Measurements from ENCODE around the gene ADGRV1. TPM values are rescaled to one million over a fixed set of nuclear protein-coding genes. Genes with fewer than 3 reads are reported as not detected.

ADGRV1 gene
- total RNA-seq, 1 donor from 2014 or later: 7.1 TPM

DNA sequence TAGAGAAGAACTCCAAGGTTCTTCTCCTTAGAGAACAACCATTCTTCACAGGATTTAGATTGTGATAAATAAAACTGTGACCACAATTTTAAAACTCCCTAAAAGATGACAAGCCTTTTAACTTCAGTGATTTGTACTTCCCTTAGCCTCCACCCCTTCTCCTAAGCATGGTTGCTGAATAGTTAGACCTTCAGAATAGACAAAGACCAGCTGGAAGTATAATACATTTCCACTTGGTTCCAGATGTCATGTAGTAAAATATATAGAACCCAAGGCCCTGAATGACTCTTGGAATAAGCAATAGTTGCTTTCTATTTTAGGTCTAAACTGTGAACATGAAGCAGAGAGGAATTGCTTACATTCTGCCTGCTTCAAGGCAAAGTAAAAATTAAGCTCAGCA is 615.8 kb downstream of the ADGRV1 start:
- DNase-seq: no peak

DNA sequence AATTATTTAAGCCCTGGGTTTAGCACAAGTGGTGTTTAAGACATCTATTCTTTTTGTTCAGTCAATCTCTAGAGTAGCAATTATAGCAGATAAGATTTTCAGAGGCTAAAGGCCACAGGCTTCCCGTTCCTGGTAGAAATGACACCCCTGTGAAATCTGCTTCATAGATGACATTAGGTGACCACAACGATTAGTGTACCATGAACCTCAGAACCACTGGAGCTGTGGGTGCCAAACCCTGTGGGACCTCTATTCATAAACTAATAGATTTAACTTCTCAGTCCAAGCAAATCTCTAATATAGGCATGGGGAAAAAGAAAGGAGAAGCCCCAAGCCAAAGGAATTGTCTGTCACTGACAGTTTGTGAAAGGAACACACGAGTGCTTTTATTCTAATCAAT is 617.1 kb downstream of the ADGRV1 start:
- no peak for DNase-seq

DNA sequence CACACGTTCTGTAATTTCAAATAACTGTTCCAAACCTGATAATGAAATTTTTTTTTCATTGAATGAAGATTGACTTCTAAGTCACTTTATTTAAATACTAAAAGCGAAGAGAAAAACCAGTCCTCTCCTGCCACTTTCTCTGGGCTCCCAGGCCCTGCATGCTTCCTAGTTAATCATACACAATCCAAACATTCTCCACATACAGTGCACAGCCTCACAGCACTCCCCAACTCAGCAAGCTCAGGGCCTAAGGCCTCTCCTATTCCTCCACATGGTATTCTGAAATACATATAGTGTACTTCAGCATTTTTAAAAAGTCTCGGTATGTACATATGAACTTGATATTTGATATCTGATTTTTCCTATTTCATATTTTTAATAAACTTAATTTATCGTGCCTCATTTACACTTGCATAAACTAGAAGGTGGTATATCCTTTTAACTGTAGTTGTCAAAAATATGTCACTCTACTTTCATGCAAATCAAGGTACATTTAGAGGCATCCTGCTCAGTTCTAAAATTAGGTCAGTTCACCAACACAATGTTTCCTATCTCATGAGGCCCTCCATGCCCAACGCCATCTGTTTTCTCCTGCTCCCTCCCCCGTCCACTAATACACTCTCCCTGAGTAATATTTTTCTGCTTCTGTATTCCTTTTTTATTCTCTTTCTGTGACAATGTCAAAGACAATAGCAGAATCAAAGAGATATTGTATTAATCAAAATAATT is 617.9 kb downstream of the ADGRV1 start:
- DNase-seq: peak; percentile 24

DNA sequence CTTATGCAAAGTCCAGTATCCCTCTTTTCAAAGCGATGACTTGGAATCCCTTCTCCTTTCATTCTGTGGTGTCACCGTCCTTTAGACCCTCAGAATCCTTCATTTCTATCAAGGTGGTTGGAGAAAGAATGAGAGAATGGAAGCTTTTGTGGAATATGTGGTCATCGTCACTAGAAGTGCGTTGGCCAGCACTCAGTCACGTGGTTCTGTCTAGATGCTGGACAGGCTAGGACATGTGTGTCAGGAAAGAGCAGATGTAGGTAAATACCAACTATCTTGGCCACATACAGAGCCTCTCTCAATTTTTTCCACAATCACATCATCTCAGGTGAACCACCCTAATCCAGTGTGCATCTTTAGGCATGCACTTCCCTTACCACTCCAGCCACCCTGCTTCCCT is 618.5 kb downstream of the ADGRV1 start:
- DNase-seq: no peak

DNA sequence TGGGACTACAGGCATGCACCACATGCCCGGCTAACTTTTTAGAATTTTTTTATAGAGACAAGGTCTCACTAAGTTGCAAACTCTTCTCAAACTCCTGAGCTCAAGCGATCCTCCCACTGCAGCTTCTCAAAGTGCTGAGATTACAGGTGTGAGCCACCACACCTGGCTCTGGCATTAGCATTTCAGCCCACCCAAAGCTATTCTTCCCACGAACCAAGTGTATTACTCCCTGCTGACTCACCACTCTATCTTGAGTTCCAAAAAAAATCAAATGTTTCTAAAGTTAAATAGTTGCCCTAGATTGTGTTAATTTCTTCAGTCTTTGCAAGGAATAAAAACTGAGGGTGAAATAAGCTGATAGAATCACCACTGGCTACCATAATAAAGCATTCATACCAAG is 619.0 kb downstream of the ADGRV1 start:
- no peak for DNase-seq

DNA sequence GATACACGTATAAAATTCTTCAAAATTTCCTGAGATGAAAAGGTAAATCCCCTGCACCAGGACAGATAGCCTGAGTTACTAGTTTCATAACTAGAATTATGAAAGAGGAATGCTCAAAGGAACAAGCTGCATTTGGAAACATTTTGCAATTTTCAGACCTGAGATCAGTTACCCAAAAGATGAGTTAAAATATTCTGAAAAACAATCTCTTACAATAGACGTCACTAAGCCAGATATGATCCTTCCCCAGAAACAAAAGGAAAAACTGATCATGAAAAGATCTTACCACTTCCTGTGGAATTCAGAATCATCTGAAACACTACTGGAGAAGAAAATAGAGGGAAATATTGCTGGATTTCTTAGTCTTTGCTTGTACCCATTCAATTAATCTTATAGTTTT is 619.9 kb downstream of the ADGRV1 start:
- no peak for DNase-seq

DNA sequence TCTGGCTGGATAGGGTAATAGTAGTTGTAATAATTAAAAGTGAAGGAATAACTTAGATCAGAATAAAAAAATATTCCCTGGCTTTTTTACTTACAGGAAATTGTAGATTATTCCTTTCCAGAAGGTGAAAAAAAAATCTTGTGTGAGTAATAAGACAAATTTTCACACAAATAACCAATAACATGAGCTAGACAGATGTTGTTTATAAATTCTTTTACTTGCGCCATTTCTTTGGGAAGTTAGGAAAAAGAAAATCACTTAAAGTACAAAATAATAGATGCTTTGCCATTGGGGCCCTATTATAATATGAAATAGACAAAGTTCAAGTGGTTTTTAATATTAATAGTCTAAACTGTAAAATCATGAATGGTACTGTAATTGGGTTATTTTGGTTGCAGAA is 620.4 kb downstream of the ADGRV1 start:
- DNase-seq: no peak

DNA sequence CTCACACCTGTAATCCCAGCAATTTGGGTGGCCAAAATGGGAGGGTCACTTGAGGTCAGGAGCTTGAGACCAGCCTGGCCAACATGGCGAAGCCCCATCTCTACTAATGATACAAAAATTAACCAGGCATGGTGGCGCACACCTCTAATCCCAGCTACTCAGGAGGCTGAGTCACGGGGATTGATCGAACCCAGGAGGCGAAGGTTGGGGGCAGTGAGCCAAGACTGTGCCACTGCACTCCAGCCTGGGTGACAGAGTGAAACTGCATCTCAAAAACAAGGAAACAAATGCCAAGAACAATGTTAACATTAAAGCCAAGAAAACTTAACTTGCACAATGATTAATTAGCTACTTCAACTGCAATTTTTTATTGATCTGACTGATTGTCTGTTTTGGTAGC is 621.9 kb downstream of the ADGRV1 start:
- no peak for DNase-seq

DNA sequence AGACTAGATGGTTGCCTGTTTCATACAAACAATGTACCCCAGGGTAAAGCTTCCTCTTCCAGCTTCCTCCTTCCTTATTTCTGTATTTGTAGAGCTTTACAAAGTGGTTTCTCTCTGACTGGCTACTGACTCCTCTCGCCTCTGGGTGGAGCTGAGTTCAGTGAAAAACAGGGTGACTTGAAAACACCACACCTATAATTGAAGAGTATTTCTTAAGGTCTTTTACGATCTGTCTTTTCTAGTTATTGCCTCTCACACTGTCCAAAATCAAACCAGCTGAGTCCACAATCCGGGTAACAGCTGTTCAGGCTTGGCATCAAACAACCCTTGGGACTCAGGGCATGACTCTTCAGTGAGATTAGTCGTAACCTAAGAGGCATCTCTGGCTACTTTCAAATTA is 624.2 kb downstream of the ADGRV1 start:
- peak; percentile 80 for DNase-seq

DNA sequence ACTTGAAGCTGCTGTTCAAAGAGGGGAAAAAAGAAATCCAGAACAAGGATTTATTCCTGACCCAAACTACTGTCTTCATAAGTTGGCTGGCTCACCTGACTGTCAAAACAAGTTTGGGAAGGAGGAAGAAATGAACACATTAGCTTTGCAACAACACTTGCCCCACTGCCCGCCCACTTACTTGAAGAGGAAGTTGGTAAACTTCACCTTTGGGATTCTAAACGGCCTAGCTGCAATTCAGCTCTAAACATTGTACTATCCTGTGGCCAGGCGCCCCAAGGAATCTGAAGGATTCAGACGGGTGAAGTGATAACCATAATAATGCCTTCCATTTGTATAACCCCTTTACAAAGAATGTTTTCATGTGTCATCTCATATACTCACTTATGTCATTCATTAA is 625.1 kb downstream of the ADGRV1 start:
- no peak for DNase-seq

DNA sequence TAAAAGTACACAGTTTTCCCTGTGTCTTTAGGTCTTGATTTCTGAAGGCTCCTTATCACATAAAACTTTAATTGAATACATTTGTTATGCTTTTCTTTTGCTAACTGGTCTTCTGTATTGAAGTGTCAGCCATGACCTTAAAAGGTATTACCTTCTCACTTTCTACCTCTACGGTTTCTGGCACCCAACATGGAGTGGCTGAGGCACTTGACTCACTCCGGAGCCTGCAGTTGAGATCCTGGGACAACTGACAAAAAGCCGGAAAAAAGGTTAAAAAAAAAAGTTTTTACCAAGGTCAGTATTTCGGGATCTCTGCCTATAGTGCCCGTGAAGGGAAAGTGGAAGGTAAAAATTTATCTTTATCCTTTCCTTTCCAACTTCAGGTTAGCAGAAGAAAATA is 627.5 kb downstream of the ADGRV1 start:
- DNase-seq: no peak

DNA sequence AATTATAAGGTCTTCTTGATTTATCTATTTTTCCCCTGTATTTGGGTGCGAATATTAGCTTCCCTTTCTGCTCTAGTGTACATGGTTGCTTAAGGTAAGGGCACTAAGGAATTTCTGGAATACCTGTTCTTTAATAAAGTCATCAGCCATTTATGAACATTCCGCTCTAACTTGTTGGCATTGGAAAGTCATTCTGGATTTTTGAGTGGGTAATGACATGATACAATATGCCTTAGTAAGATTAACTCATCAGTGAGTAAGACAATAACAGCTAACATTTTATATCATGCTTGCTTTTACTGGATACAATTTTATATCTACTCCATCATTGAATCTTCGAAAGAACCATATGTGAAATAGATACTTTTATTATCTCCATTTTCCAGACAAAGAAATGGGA is 628.4 kb downstream of the ADGRV1 start:
- no peak for DNase-seq

DNA sequence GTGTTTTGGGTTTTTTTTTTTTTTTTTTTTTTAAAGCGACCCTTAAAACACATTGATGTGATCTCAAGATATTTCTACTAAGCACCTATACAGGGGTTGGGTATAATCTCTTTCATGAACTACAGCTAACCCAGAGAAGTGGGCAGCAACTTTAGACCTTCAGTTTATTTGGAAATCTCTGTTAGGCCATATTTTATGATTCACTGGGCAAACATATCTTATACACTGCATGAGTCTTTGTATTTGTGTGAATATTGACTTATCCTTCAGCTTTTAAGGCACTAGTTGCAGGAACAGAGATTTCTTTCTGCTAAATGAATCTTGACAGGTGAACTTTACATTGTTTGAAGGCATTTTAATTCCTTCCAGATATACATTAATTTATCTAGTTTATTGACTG is 630.2 kb downstream of the ADGRV1 start:
- no peak for DNase-seq

DNA sequence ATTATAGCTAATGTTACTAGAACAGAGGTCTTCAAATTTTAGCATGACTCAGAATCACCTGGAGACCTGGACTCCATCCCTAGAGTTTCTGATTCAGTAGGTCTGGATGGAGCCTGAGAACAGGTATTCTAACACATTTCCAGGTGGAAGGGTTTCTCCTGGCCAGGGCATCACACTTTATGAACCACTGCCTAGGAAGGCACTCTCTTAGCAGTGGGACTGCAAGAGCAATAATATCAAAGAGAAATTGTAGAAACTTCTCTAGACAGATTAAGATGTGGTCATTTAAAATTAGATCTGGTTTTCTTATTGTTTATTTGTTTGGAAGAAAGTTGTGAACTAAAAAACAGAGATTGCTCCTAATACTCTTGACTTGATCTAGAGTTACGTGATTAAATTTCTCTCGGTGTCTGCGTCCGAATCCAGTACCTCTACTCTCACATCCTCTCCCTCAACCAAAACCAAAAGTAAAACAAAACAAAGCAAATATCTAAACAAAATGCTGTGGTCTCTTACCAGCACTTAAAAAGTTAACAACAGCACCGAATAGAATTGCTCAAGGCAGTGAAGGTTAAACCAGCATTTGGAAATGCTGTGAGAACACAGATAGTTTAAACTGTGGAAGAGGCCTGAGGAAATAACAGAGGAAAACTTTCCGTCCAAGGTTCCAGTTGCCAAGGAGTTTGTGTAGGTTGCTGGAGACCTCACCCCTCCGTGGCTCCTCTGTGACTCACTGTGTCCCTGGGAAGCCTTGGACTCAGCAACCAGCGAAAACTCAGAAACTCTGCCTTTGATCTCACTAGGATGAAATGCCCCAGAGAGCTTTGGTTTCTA is 631.1 kb downstream of the ADGRV1 start:
- DNase-seq: peak; percentile 80

DNA sequence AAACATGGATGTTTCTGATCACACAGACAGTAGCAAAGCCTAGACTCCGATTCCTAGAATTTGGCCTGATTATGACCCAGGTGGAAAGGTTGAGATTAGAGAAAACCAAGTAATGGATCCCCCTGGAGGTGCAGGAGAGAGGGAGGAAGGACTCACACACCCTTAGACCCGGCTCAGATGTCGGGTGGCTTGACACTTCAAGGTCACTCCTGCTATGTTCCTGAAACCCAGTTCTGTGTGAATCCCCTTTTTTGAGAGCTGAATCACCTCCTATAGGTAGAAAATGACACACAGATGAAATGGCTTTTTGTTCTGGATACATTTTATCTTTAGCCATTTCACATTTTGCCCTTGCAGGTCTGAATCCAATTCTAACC is 631.7 kb downstream of the ADGRV1 start:
- no peak for DNase-seq

DNA sequence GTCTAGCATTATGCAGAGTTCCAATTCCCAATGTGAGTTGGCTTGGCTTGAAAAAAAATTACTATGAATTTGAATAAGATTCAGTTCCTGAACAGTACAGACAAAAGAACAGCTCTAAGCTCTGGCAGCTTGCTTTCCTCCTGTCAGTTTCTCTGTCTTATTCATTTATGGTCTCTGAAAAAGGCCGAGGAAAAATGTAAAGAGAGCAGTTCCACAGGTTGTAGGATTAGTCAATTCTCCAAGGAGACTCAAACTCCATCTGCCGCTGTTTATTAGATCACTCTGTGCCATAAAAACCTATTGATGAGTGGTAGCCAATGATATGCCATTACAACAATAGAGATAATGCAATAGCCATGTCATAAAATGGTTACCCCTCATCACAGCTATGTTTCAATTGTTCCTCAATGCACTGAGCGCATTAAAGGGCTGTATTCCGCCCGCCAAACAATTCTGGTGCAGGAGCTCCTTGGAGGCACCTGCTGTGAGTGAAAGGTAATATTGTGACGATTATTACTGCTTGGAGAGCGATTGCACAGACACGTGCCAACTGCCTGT is 636.3 kb downstream of the ADGRV1 start:
- peak; percentile 32 for DNase-seq

DNA sequence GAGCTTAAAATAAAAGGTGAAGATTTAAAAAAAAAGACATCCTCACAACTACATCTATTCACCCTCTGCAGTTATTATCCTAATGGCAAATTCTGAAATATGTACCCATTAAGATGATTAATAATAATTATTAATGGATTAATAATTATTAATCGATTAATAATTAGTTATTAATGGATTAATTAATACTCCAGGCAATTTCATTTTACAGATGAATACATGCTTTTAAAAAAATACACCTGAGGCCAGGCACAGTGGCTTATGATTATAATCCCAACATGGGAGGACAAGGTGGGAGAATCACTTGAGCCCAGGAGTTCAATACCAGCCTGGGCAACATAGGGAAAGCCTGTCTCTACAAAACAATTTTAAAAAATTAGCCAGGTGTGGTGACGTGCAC is 642.1 kb downstream of the ADGRV1 start:
- no peak for DNase-seq

DNA sequence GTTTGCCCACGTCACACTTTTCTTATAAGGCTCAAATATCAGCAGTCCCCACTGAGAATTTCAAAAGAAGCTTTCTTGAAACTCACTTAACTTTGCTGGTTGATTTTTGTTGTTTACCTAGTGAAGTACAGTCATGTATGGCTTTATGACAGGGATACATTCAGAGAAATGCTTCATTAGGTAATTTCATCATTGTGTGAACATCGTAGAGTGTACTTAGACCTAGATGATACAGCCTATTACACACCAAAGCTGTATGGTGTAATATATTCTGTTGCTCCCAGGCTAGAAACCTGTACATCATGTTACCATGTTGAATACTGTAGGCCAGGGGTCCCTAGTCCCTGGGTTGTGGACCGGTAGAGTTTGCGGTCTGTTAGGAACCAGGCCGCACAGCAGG is 647.5 kb downstream of the ADGRV1 start:
- no peak for DNase-seq

DNA sequence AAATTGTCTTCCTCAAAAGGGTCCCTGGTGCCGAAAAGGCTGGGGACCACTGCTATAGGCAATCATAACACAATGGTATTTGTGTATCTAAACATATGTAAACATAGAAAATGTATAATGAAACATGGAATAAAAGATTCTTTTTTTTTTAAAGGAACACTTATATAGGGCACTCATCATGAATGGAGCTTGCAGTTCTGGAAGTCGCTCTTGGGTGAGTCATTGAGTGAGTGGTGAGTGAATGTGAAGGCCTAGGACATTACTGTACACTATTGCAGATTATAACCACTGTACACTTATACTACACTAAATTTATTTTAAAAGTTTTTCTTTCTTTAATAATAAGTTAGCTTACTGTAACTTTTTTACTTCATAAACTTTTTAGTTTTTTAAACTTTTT is 648.1 kb downstream of the ADGRV1 start:
- no peak for DNase-seq

DNA sequence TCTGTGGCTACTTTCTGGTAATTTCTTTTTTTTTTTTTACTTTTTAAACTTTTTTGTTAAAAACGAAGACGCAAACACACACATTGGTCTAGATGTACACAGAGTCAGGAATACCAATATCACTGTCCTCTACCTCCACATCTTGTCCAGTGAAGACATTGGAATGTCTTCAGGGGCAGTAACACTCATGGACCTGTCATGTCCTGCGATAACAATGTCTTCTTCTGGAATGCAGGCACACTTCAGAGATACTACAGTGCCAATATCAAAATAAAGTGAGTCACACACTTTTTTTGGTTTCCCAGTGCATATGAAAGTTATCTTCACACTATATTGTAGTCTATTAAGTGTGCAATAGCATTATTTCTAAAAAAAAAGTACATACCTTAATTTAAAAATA is 648.7 kb downstream of the ADGRV1 start:
- DNase-seq: no peak

DNA sequence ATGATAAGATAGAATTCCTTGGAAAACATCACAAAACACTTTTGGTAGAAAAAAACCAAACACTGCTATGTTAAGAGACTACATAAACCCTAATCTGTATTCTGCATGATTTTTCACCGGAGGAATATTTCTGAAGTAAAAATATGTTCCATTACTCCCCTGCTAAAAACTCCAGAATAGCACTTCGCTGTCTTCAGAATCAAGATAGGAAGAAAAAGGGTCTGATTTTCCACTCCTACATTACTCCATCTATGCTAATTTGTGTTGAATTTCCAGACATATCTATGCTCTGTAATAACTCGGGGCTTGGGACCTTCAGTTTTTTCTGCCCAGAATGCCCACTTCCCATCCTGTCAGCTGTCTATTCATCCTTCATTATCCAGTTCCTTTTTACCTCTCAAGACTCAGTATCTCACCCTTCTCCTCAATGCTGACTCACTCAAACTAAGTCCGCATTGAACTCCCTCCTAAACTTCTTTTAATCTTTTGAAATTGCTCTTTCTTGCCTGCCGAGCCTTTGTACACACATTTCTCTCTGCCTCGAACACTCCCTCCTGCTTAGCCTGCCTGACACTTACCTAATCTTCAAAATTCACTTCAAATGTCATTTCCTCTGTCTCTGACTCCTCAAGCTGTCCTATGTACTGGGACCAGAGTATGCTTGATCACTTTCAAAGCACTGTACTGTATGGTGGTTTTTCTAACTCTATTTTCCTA is 653.6 kb downstream of the ADGRV1 start:
- DNase-seq: no peak

DNA sequence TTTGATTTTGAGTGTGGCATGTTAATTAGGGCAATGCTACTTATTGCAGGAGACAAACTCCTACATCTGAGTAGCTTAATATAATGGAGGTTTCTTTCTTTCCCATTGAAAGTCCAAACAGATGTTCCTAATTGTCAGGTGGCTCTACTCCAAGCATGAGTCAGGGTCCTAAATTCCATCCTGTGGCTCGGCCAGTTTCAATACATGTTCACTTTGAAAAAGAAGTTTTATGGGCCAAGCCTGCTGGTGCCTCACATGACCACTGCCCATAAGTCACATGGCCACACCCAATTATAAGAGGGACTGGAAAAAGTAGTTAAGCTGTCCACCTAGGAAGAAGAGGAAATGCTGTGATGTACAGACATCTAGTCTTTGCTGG is 654.1 kb downstream of the ADGRV1 start:
- peak; percentile 90 for DNase-seq

Data from tongue (tissue), 2 donors.